Measurements from ENCODE around the gene C1orf94. TPM values are rescaled to one million over a fixed set of nuclear protein-coding genes. Genes with fewer than 3 reads are reported as not detected.

The C1orf94 gene
- polyA plus RNA-seq, 1 experiment: 0.10 TPM

DNA sequence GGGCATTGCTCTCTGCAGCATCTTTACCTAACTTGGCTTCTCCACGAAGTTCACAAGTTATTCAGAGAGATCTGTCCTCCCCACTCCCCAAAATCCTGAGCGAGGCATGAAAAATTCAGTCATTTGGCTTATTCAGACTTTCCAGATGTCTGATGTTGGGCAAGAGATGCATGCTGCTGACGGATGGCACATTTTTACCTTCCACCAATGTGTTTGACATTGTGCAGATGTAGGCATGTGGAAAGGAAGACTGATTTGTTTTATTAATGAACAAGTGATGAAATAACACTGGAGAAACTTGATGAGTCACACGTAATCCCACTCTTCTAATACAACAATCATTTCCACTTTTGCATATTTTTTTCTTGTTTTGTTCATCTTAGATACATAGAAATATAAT is 86.7 kb downstream of the C1orf94 start:
- CTCF ChIA-PET: no interaction called here
- Histone ChIP-seq H3K9me3 (ENCODE audit: control insufficient read depth, insufficient read depth, low read length) (no peaks in the 10 kb centered on the region; the same call in 1 of the 2 replicates), H3K27ac (ENCODE audit: low read depth, low read length) (no peak overlapping the region), H3K4me3 (ENCODE audit: low read depth, low read length) (no peak overlapping the region), H3K27me3 (ENCODE audit: control insufficient read depth, insufficient read depth, low read length) (no peaks in the 10 kb centered on the region)
- POLR2A ChIA-PET: no interaction called here
- DNase-seq (ENCODE audit: low read depth, low spot score): no peak
- TF ChIP-seq, protein P1, sequence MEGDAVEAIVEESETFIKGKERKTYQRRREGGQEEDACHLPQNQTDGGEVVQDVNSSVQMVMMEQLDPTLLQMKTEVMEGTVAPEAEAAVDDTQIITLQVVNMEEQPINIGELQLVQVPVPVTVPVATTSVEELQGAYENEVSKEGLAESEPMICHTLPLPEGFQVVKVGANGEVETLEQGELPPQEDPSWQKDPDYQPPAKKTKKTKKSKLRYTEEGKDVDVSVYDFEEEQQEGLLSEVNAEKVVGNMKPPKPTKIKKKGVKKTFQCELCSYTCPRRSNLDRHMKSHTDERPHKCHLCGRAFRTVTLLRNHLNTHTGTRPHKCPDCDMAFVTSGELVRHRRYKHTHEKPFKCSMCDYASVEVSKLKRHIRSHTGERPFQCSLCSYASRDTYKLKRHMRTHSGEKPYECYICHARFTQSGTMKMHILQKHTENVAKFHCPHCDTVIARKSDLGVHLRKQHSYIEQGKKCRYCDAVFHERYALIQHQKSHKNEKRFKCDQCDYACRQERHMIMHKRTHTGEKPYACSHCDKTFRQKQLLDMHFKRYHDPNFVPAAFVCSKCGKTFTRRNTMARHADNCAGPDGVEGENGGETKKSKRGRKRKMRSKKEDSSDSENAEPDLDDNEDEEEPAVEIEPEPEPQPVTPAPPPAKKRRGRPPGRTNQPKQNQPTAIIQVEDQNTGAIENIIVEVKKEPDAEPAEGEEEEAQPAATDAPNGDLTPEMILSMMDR (IDR thresholded peaks at IDR 0.05; ENCODE audit: low read depth, low read length): no peak

DNA sequence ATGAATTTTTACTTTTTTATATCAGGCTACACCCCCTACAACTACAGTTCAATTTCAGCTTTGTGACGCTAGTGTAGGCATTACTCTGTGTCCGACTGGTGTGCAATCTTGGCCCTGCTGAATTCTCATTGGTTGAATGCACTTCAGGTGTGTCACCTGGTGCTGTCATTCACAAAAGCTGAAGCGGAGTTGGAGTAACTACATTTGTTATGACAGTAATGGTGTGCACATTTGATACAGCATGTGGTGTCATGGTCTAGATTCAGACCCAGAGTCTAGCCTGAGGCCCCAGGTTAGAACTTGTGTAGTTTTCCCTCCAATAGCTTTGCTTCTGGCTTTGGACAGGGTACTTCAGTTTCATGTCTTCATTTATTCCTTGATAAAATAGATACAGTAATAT is 88.7 kb downstream of the C1orf94 start:
- Histone ChIP-seq H3K27me3 (ENCODE audit: control insufficient read depth, insufficient read depth, low read length) (no peaks in the 10 kb centered on the region), H3K27ac (ENCODE audit: low read depth, low read length) (no peak overlapping the region), H3K4me3 (ENCODE audit: low read depth, low read length) (no peak overlapping the region), H3K9me3 (ENCODE audit: control insufficient read depth, insufficient read depth, low read length) (no peaks in the 10 kb centered on the region; the same call in 1 of the 2 replicates)
- DNase-seq (ENCODE audit: low read depth, low spot score): no peak
- POLR2A ChIA-PET: no interaction called here
- TF ChIP-seq, protein P1 (IDR thresholded peaks at IDR 0.05; ENCODE audit: low read depth, low read length): no peak
- CTCF ChIA-PET: no interaction called here

DNA sequence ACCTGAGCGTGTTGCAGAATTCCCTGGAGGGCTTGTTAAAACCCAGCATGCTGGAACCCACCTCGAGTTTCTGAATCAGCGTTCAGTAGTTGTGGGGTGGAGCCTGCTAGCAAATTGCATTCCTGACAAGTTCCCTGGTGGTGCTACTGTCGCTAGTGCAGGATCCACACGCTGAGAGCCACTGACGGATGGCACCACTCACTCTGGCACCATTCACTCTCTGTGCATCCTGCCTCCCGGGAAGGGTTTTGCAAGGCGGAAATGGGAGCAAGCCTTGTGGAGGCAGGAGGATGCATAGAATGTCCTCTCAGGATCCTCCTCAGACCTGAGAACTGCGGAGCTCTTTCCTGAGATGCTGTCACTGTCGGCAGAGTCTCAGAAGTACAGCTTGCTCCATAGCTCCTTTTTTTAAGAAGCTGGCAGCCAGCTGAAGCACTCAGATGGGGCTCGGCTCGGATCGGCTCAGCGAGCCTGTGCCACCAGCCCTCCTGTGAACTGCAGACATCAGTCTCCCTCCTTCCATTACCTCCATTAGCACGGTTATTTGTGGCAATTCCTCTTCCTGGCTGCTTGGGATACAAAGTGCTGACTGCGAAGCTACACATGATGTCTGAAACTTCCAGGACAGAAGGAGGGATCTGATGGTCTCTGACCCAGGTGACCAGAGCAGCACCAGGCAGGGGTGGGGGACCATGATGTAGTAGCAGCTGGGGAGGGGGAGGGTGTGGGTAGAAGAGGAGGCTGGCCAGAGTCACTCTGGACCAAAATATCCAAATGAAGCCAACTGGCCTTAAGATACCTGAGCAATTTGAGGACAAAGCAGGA is 89.6 kb downstream of the C1orf94 start:
- no peaks in the 10 kb centered on the region for H3K27me3 ChIP-seq (ENCODE audit: control insufficient read depth, insufficient read depth, low read length)
- no peak overlapping the region for H3K4me3 ChIP-seq (ENCODE audit: low read depth, low read length)
- no peak for DNase-seq (ENCODE audit: low read depth, low spot score)
- ChIA-PET POLR2A (no interaction called here), CTCF (no interaction called here)
- H3K27ac ChIP-seq (ENCODE audit: low read depth, low read length): no peak overlapping the region
- TF ChIP-seq, protein P1 (IDR thresholded peaks at IDR 0.05; ENCODE audit: low read depth, low read length): no peak
- H3K9me3 ChIP-seq (ENCODE audit: control insufficient read depth, insufficient read depth, low read length): no peaks in the 10 kb centered on the region; the same call in 1 of the 2 replicates

DNA sequence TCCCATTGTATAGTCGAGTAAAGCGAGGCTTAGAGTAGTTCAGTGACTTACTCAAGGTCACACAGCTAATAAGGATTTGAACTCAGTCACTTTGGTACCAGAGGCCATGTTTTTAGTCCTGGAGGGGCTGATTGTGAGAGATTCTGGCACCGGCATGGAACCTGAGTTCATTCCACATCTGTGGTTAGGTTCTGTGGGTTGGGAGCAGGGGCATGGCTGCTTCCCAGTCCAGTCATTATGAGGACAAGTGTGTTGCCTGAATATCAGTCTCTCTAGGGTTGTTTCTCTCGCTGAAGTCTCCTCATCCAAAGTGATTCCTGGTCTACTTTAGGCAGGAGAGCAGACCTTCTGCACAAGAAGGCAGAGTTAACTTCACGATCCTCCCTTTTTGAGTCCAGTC is 90.6 kb downstream of the C1orf94 start:
- no peak overlapping the region for H3K4me3 ChIP-seq (ENCODE audit: low read depth, low read length)
- no peak for DNase-seq (ENCODE audit: low read depth, low spot score)
- TF ChIP-seq, protein P1 (IDR thresholded peaks at IDR 0.05; ENCODE audit: low read depth, low read length): no peak
- H3K9me3 ChIP-seq (ENCODE audit: control insufficient read depth, insufficient read depth, low read length): no peaks in the 10 kb centered on the region; the same call in none of the 2 replicates
- no peaks in the 10 kb centered on the region for H3K27me3 ChIP-seq (ENCODE audit: control insufficient read depth, insufficient read depth, low read length)
- ChIA-PET CTCF (no interaction called here), POLR2A (no interaction called here)
- no peak overlapping the region for H3K27ac ChIP-seq (ENCODE audit: low read depth, low read length)

DNA sequence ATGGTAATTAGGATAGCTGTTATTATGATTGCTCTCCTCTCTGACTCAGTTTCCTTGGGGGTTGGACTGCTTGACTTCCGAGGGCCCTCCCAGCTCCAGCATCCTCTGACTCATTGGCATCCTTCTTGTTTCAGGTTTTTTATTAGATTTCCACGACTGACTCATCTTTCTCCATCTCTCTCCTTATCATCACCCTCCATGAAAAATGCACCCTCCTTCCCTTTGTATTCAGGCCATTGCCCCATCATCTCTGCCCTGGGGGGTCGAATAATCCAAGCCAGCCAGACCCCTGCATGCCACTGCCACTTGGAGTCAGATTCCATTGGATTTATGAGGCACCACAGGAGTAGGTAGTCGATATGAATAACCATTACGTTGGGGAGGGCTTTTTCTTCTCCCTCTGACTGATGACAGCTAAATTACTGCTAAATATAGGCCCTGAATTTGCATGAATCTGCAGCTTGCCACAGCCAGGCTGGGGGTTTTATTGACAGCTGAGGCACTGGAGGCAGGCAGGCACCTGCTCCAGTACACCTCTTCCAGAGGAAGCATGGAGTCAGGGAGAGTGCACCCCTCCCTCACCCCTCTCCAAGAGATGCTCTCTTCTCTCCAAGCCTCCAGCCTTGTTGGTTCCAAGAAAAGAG is 91.7 kb downstream of the C1orf94 start:
- no peak for DNase-seq (ENCODE audit: low read depth, low spot score)
- CTCF ChIA-PET: interaction anchor here (0.6 to 1.6 kb wide), 2 partner anchors 107 to 635 kb away, joined by 3 to 7 read pairs; no protein-coding TSS in a partner anchor
- Histone ChIP-seq H3K27me3 (ENCODE audit: control insufficient read depth, insufficient read depth, low read length) (no peaks in the 10 kb centered on the region), H3K4me3 (ENCODE audit: low read depth, low read length) (no peak overlapping the region), H3K9me3 (ENCODE audit: control insufficient read depth, insufficient read depth, low read length) (no peaks in the 10 kb centered on the region; the same call in none of the 2 replicates), H3K27ac (ENCODE audit: low read depth, low read length) (no peak overlapping the region)
- POLR2A ChIA-PET: no interaction called here
- TF ChIP-seq, protein P1 (IDR thresholded peaks at IDR 0.05; ENCODE audit: low read depth, low read length): no peak
